GM12878 (cell line): Measurements from ENCODE around the gene DNTT. TPM values are rescaled to one million over a fixed set of nuclear protein-coding genes. Genes with fewer than 3 reads are reported as not detected.

Source experiments
- ATAC-seq: fragments of 200-7000 bp; cut with Tn5 transposase; 3 replicates; pipeline ENCODE4 v1.9.1; 2020; ENCODE audit warnings: mild to moderate bottlenecking, moderate library complexity
- BruUV-seq: library from RNA; stranded (reverse); fragments of 400-500 nt; replicated peaks from 2 replicates; lab custom pipeline; 2021; lab: Mats Ljungman, UMichigan
- CTCF ChIA-PET: fragments of 300-600 bp; sonication (Branson Sonifier 250); formaldehyde crosslinking; extraction: SDS; loops from one replicate; lab custom pipeline; 2021; ENCODE audit warnings: inconsistent platforms; lab: Yijun Ruan, JAX
- POLR2A ChIA-PET: fragments of 350-600 bp; formaldehyde crosslinking; extraction: SDS; loops from one replicate; lab custom pipeline; 2021; ENCODE audit warnings: inconsistent platforms; lab: Charles Lee
- RAD21 ChIA-PET: fragments of 300-600 bp; sonication (Branson Sonifier 250); formaldehyde crosslinking; loops from one replicate; lab custom pipeline; 2023; ENCODE audit warnings: antibody characterized with exemption; ENCODE audit not compliant: unreplicated experiment; lab: Charles Lee
- SMC1A ChIA-PET: fragments of 300-600 bp; sonication (Branson Sonifier 250); formaldehyde crosslinking; loops from one replicate; lab custom pipeline; 2023; ENCODE audit not compliant: unreplicated experiment, uncharacterized antibody; lab: Charles Lee
- DNase-seq: peaks from one replicate; pipeline ENCODE4 v3.0.0-alpha.2; 2011; ENCODE audit warnings: low read depth, low spot score
- FAIRE-seq: peaks from 3 replicates; lab custom pipeline; 2011; peaks lifted over from hg19 to GRCh38; lab: Jason Lieb, UNC
- H2AFZ ChIP-seq: 2 replicates; pipeline ENCODE4 v1.6.0; 2011; ENCODE audit warnings: low read depth, low read length, control low read depth; ENCODE audit not compliant: control insufficient read depth
- H3K27ac ChIP-seq: 2 replicates; pipeline ENCODE4 v1.5.1; 2011; ENCODE audit warnings: control low read depth; ENCODE audit not compliant: control insufficient read depth, insufficient read depth
- H3K27me3 ChIP-seq, 2 experiments: replicated peaks in 1 of 2; 2 replicates each; pipeline versions ENCODE4 v1.6.0 to v1.6.1; 2011; ENCODE audit warnings: low read length in 1 of 2; ENCODE audit not compliant: control insufficient read depth in 2 of 2, insufficient read depth in 2 of 2
- H3K36me3 ChIP-seq, 2 experiments: 2 replicates each; pipeline ENCODE4 v1.5.1; 2011; ENCODE audit warnings: low read length in 1 of 2; ENCODE audit not compliant: control insufficient read depth in 2 of 2, insufficient read depth in 2 of 2
- H3K4me1 ChIP-seq: 2 replicates; pipeline ENCODE4 v1.6.1; 2011; ENCODE audit warnings: mild to moderate bottlenecking, low read length, moderate library complexity, mixed read lengths; ENCODE audit not compliant: control insufficient read depth, insufficient read depth
- H3K4me2 ChIP-seq: 2 replicates; pipeline ENCODE4 v1.6.0; 2011; ENCODE audit warnings: control low read depth; ENCODE audit not compliant: control insufficient read depth, insufficient read depth
- H3K4me3 ChIP-seq: fragments of 200-600 bp; sonication (generic); 2 replicates; pipeline ENCODE4 v1.5.1; 2016
- H3K79me2 ChIP-seq: 2 replicates; pipeline ENCODE4 v1.6.0; 2011; ENCODE audit warnings: low read length; ENCODE audit not compliant: control insufficient read depth, insufficient read depth
- H3K9ac ChIP-seq: 2 replicates; pipeline ENCODE4 v1.8.0; 2011; ENCODE audit warnings: low read length, control low read depth, mixed read lengths; ENCODE audit not compliant: control insufficient read depth, insufficient read depth
- H3K9me3 ChIP-seq: replicated peaks from 3 replicates; pipeline ENCODE4 v1.5.1; 2011; ENCODE audit warnings: mild to moderate bottlenecking, low read length; ENCODE audit not compliant: control insufficient read depth, insufficient read depth
- H4K20me1 ChIP-seq: 2 replicates; pipeline ENCODE4 v1.6.0; 2011; ENCODE audit not compliant: control insufficient read depth, insufficient read depth
- BCL11A ChIP-seq: IDR thresholded peaks from 2 replicates; pipeline ENCODE4 v1.6.1; 2011; ENCODE audit warnings: low read depth, low read length
- HDAC2 ChIP-seq: fragments of 200-600 bp; sonication (generic); IDR thresholded peaks from 2 replicates; pipeline ENCODE4 v1.6.1; 2017
- KDM1A ChIP-seq: fragments of 200-600 bp; sonication (generic); IDR thresholded peaks from 2 replicates; pipeline ENCODE4 v1.6.1; 2016; ENCODE audit warnings: borderline replicate concordance
- MYB ChIP-seq: fragments of 150-350 bp; IDR thresholded peaks from 2 replicates; pipeline ENCODE4 v1.6.1; 2014; ENCODE audit warnings: mild to moderate bottlenecking, low read depth, low read length, borderline replicate concordance
- NFIC ChIP-seq: IDR thresholded peaks from 2 replicates; pipeline ENCODE4 v1.6.1; 2012; ENCODE audit warnings: low read depth, mild to moderate bottlenecking, inconsistent platforms, low read length, moderate library complexity
- NFXL1 ChIP-seq: fragments of 450-650 bp; IDR thresholded peaks from 2 replicates; pipeline ENCODE4 v1.6.1; 2017; ENCODE audit warnings: antibody characterized with exemption, mild to moderate bottlenecking, borderline replicate concordance
- PAX5 ChIP-seq: IDR thresholded peaks from 2 replicates; pipeline ENCODE4 v1.6.1; 2011; ENCODE audit warnings: low read depth, low read length, borderline replicate concordance
- POLR2A ChIP-seq: IDR thresholded peaks from 2 replicates; pipeline ENCODE4 v1.6.1; 2011; ENCODE audit warnings: low read depth, mild to moderate bottlenecking, low read length
- SREBF2 ChIP-seq: IDR thresholded peaks from 2 replicates; pipeline ENCODE4 v1.6.1; 2012; ENCODE audit warnings: mild to moderate bottlenecking, low read length
- STAT1 ChIP-seq: fragments of 450-650 bp; conservative IDR thresholded peaks from 2 replicates; pipeline ENCODE4 v1.6.1; 2014; ENCODE audit warnings: antibody characterized with exemption, mild to moderate bottlenecking
- TAF1 ChIP-seq: IDR thresholded peaks from 2 replicates; pipeline ENCODE4 v1.6.1; 2011; ENCODE audit warnings: mild to moderate bottlenecking, low read depth, low read length, borderline replicate concordance
- YY1 ChIP-seq: IDR thresholded peaks from 2 replicates; pipeline ENCODE4 v1.6.1; 2011; ENCODE audit warnings: low read depth, mild to moderate bottlenecking, low read length
- whole genome bisulfite sequencing: methylation state at CpG from one replicate; pipeline ENCODE4 v1.1.6; 2016; ENCODE audit warnings: low lambda C conversion rate; ENCODE audit not compliant: insufficient replicate concordance, insufficient coverage; ENCODE audit errors: missing lambda C conversion rate; 5-methylcytosine and 5-hydroxymethylcytosine counted together
- in situ Hi-C: fragments of 300-500 bp; cut with MboI; formaldehyde crosslinking; loops from 9 replicates; pipeline ENCODE4 v1.14.3; 2018; ENCODE audit warnings: mixed read lengths
- intact Hi-C: fragments of 100-400 bp; cut with micrococcal nuclease; formaldehyde crosslinking; loops from one replicate; pipeline ENCODE4 v1.14.2; 2022; ENCODE audit not compliant: unreplicated experiment
- polyA plus RNA-seq, 11 experiments: library from polyadenylated mRNA; depleted of rRNA in 4 of 11; unstranded in 6 of 11; stranded (reverse) in 5 of 11; fragments of >200 nt; fragmentation: Nextera tagmentation in 4 of 11; fragmentation: Illumina TruSeq in 1 of 11; extraction: Ambion mirVana in 4 of 11; extraction: Trizol in 1 of 11; gene quantifications; 1 replicate in 1 of 11; 2 replicates in 10 of 11; pipeline versions ENCODE4 v1.2.1 to v1.2.3, GENCODE V29; 2011 to 2016; ENCODE audit warnings: inconsistent platforms in 2 of 11, missing spikeins in 2 of 11, low read depth in 1 of 11
- total RNA-seq, 4 experiments: library from RNA; depleted of rRNA in 3 of 4; stranded (reverse); fragments of >200 nt in 3 of 4; fragmentation: Illumina TruSeq in 1 of 4; extraction: Trizol in 1 of 4; gene quantifications; 2 replicates each; pipeline versions ENCODE4 v1.2.1 to v1.2.3, GENCODE V29; 2013 to 2021
- TF ChIP-seq, protein P1 (sequence below): IDR thresholded peaks from 2 replicates; pipeline ENCODE4 v1.6.1; 2012; ENCODE audit warnings: mild to moderate bottlenecking, low read depth, low read length
- TF ChIP-seq, protein P2 (sequence below): IDR thresholded peaks from 2 replicates; pipeline ENCODE4 v1.6.1; 2012; ENCODE audit warnings: improper control_type of control experiment, low read depth, low read length; ENCODE audit not compliant: insufficient replicate concordance

DNTT gene
- total and polyA plus RNA-seq, 10 of the 15 experiments (the other 5 are each of a cell fraction or from before 2014, with no cell fraction given), result 0.06 to 0.13 (median 0.09) TPM; not detected in 5

DNA sequence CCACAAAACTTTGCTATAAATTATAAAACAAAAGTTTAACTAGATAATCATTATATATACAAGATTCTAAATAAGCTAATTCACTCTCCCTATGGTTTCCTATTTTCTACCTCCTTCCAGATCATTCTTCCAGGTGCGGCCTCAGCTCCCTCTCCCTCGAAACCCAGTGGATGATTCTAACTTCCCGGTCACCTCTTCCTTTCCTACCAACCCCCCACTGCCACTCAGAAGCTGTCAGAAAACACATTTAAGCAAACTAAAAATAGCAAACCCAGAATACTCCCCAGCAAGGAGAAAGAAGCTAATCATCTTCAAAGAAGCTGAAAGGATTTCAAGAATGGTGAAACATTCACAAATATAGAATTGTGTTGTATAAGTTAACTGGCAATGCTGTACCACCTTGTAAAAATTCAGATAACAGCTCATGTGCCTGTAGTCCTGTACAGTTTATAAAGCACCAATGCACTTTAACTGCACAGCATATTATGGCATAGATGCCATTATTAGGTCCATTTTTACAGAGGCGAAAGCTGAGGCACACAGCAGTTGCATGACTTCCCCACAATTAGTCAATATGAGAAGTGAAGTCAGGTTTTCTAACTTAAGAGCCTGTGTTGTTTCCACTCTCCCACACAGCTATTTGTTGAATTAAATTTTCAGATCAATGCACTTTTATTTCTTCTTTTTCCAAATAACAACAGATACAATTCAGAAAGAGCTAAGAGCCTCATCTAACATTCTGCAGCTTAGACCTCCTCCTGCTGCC lies 13.7 kb upstream of the DNTT start:
- ChIA-PET CTCF (interaction anchor here (0.8 to 10.9 kb wide), 23 partner anchors 9 to 596 kb away, joined by 3 to 790 read pairs (median 6); partner anchors contain the start of genes BLNK, TCTN3 and ZNF518A), RAD21 (interaction anchor here (0.7 to 7.5 kb wide), 24 partner anchors 9 to 597 kb away, joined by 3 to 428 read pairs (median 5); partner anchors contain the start of genes BLNK and TCTN3), POLR2A (interaction anchor here (0.6 to 4.5 kb wide), 19 partner anchors 11 to 996 kb away, joined by 3 to 113 read pairs (median 4); partner anchors contain the start of genes BLNK, ENTPD1 and ZNF518A), SMC1A (interaction anchor here (0.6 to 7.2 kb wide), 30 partner anchors 9 to 597 kb away, joined by 3 to 424 read pairs (median 4); partner anchors contain the start of genes BLNK, CC2D2B, TCTN3 and ZNF518A)
- Histone ChIP-seq H3K9me3 (no peaks in the 10 kb centered on the region), H3K4me3 (peak overlapping the region; percentile 37), H2AFZ (peak overlapping the region; percentile 64), H3K27me3 (no peaks in the 10 kb centered on the region), H3K9ac (peak overlapping the region; percentile 68), H3K4me2 (peak overlapping the region; percentile 80), H3K27ac (peak overlapping the region; percentile 92), H3K36me3 (no peaks in the 10 kb centered on the region), H3K4me1 (peaks cover 51% of the 10 kb centered on the region), H4K20me1 (no peaks in the 10 kb centered on the region), H3K79me2 (peaks cover 12% of the 10 kb centered on the region)
- in situ Hi-C loops, result no loop called here
- peak; percentile 51 for ATAC-seq
- WGBS, result 1% methylated on average over 4 of the region's 4 CpGs
- no peak for FAIRE-seq
- peak; percentile 61 for DNase-seq
- intact Hi-C loops, result loop anchor here (2.0 to 10.0 kb wide), 3 partner anchors 158 to 246 kb away; partner anchors contain the start of genes CCNJ and ZNF518A
- BruUV-seq, result no TSS peak
- TF ChIP-seq STAT1, result no peak
- TF ChIP-seq MYB, result no peak
- TF ChIP-seq HDAC2, result no peak
- TF ChIP-seq TAF1, result peak; percentile 54; the same call in 1 of the 2 replicates
- TF ChIP-seq, protein P1, sequence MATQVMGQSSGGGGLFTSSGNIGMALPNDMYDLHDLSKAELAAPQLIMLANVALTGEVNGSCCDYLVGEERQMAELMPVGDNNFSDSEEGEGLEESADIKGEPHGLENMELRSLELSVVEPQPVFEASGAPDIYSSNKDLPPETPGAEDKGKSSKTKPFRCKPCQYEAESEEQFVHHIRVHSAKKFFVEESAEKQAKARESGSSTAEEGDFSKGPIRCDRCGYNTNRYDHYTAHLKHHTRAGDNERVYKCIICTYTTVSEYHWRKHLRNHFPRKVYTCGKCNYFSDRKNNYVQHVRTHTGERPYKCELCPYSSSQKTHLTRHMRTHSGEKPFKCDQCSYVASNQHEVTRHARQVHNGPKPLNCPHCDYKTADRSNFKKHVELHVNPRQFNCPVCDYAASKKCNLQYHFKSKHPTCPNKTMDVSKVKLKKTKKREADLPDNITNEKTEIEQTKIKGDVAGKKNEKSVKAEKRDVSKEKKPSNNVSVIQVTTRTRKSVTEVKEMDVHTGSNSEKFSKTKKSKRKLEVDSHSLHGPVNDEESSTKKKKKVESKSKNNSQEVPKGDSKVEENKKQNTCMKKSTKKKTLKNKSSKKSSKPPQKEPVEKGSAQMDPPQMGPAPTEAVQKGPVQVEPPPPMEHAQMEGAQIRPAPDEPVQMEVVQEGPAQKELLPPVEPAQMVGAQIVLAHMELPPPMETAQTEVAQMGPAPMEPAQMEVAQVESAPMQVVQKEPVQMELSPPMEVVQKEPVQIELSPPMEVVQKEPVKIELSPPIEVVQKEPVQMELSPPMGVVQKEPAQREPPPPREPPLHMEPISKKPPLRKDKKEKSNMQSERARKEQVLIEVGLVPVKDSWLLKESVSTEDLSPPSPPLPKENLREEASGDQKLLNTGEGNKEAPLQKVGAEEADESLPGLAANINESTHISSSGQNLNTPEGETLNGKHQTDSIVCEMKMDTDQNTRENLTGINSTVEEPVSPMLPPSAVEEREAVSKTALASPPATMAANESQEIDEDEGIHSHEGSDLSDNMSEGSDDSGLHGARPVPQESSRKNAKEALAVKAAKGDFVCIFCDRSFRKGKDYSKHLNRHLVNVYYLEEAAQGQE, result no peak
- peak; percentile 76 for TF ChIP-seq BCL11A
- TF ChIP-seq NFXL1, result no peak
- TF ChIP-seq KDM1A, result no peak
- TF ChIP-seq PAX5, result no peak
- peak; percentile 71; the same call in 1 of the 2 replicates for TF ChIP-seq YY1
- TF ChIP-seq NFIC, result peak; percentile 93
- TF ChIP-seq SREBF2, result no peak
- no peak for TF ChIP-seq POLR2A
- TF ChIP-seq, protein P2, sequence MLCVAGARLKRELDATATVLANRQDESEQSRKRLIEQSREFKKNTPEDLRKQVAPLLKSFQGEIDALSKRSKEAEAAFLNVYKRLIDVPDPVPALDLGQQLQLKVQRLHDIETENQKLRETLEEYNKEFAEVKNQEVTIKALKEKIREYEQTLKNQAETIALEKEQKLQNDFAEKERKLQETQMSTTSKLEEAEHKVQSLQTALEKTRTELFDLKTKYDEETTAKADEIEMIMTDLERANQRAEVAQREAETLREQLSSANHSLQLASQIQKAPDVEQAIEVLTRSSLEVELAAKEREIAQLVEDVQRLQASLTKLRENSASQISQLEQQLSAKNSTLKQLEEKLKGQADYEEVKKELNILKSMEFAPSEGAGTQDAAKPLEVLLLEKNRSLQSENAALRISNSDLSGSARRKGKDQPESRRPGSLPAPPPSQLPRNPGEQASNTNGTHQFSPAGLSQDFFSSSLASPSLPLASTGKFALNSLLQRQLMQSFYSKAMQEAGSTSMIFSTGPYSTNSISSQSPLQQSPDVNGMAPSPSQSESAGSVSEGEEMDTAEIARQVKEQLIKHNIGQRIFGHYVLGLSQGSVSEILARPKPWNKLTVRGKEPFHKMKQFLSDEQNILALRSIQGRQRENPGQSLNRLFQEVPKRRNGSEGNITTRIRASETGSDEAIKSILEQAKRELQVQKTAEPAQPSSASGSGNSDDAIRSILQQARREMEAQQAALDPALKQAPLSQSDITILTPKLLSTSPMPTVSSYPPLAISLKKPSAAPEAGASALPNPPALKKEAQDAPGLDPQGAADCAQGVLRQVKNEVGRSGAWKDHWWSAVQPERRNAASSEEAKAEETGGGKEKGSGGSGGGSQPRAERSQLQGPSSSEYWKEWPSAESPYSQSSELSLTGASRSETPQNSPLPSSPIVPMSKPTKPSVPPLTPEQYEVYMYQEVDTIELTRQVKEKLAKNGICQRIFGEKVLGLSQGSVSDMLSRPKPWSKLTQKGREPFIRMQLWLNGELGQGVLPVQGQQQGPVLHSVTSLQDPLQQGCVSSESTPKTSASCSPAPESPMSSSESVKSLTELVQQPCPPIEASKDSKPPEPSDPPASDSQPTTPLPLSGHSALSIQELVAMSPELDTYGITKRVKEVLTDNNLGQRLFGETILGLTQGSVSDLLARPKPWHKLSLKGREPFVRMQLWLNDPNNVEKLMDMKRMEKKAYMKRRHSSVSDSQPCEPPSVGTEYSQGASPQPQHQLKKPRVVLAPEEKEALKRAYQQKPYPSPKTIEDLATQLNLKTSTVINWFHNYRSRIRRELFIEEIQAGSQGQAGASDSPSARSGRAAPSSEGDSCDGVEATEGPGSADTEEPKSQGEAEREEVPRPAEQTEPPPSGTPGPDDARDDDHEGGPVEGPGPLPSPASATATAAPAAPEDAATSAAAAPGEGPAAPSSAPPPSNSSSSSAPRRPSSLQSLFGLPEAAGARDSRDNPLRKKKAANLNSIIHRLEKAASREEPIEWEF, result no peak
